SK-N-SH (cell line): ENCODE measurements around the gene SMARCE1. TPM values are rescaled to one million over a fixed set of nuclear protein-coding genes. Genes with fewer than 3 reads are reported as not detected.

Source experiments
- CTCF ChIA-PET: fragments of 300-600, 350-600 bp; formaldehyde crosslinking; extraction: SDS; loops from one replicate; lab custom pipeline; 2021; lab: Yijun Ruan, JAX
- POLR2A ChIA-PET: fragments of 350-600 bp; sonication (Branson Sonifier 250); formaldehyde crosslinking; extraction: SDS; loops from one replicate; lab custom pipeline; 2020; ENCODE audit warnings: antibody characterized with exemption, inconsistent platforms; lab: Yijun Ruan, JAX
- DNase-seq: peaks from one replicate; pipeline ENCODE4 v3.0.0; 2012
- H2AFZ ChIP-seq: fragments of 200-600 bp; sonication (generic); 2 replicates; pipeline ENCODE4 v1.8.1; 2016; ENCODE audit warnings: antibody characterized with exemption, mild to moderate bottlenecking, low read depth
- H3F3A ChIP-seq: fragments of 200-600 bp; sonication (generic); replicated peaks from 2 replicates; pipeline ENCODE3; 2016; ENCODE audit warnings: antibody characterized with exemption, mild to moderate bottlenecking; ENCODE audit not compliant: insufficient read depth
- H3K27ac ChIP-seq, 2 experiments: fragments of 200-500 bp in 1 of 2; fragments of 200-600 bp in 1 of 2; sonication (Bioruptor generic) in 1 of 2; sonication (generic), shearing (Covaris generic) in 1 of 2; 2 replicates each; pipeline versions ENCODE4 v1.5.1 to v1.6.1; 2014 to 2016; ENCODE audit warnings: low read depth in 2 of 2, inconsistent platforms in 1 of 2, low read length in 1 of 2, mild to moderate bottlenecking in 1 of 2, mixed read lengths in 1 of 2
- H3K27me3 ChIP-seq: fragments of 200-600 bp; sonication (generic), shearing (Covaris generic); 2 replicates; pipeline ENCODE4 v1.6.1; 2016; ENCODE audit warnings: mixed run types; ENCODE audit not compliant: insufficient read depth
- H3K36me3 ChIP-seq, 2 experiments: fragments of 200-500 bp in 1 of 2; fragments of 200-600 bp in 1 of 2; sonication (Bioruptor generic) in 1 of 2; sonication (generic) in 1 of 2; replicated peaks in 1 of 2; 2 replicates each; pipeline versions ENCODE3 to v1.5.1; 2014 to 2016; ENCODE audit warnings: low read length in 1 of 2, mild to moderate bottlenecking in 1 of 2; ENCODE audit not compliant: insufficient read depth in 2 of 2, control insufficient read depth in 1 of 2
- H3K4me1 ChIP-seq, 2 experiments: fragments of 200-500 bp in 1 of 2; fragments of 200-600 bp in 1 of 2; sonication (Bioruptor generic) in 1 of 2; sonication (generic), shearing (Covaris generic) in 1 of 2; 2 replicates each; pipeline versions ENCODE4 v1.5.1 to v1.6.1; 2014 to 2016; ENCODE audit warnings: low read depth in 1 of 2, low read length in 1 of 2, mixed run types in 1 of 2; ENCODE audit not compliant: insufficient read depth in 2 of 2, control insufficient read depth in 1 of 2
- H3K4me2 ChIP-seq: fragments of 200-600 bp; sonication (generic), shearing (Covaris generic); 2 replicates; pipeline ENCODE4 v1.6.1; 2017; ENCODE audit warnings: mixed run types
- H3K4me3 ChIP-seq, 2 experiments: fragments of 200-500 bp in 1 of 2; fragments of 200-600 bp in 1 of 2; sonication (Bioruptor generic) in 1 of 2; sonication (generic), shearing (Covaris generic) in 1 of 2; 2 replicates each; pipeline versions ENCODE4 v1.5.1 to v1.8.1; 2014 to 2016; ENCODE audit warnings: low read depth in 2 of 2, inconsistent platforms in 1 of 2, low read length in 1 of 2, mild to moderate bottlenecking in 1 of 2, mixed read lengths in 1 of 2, moderate library complexity in 1 of 2
- H3K79me2 ChIP-seq: fragments of 200-600 bp; sonication (generic); 2 replicates; pipeline ENCODE4 v1.8.1; 2017; ENCODE audit warnings: mild to moderate bottlenecking; ENCODE audit not compliant: insufficient read depth
- H3K9ac ChIP-seq: fragments of 200-600 bp; sonication (generic); 2 replicates; pipeline ENCODE4 v1.6.1; 2017; ENCODE audit warnings: mixed run types
- H3K9me2 ChIP-seq: fragments of 200-600 bp; sonication (generic); 2 replicates; pipeline ENCODE4 v1.6.1; 2017; ENCODE audit warnings: mixed run types
- H3K9me3 ChIP-seq: fragments of 200-600 bp; sonication (generic); 2 replicates; pipeline ENCODE4 v1.6.1; 2017; ENCODE audit warnings: mixed run types, mild to moderate bottlenecking, moderate library complexity
- H4K20me1 ChIP-seq: fragments of 200-600 bp; sonication (generic); 2 replicates; pipeline ENCODE4 v1.6.1; 2017; ENCODE audit warnings: mild to moderate bottlenecking, mixed run types; ENCODE audit not compliant: insufficient read depth
- CHD2 ChIP-seq: fragments of 150-350 bp; IDR thresholded peaks from 2 replicates; pipeline ENCODE4 v1.6.1; 2018; ENCODE audit warnings: low read length; ENCODE audit not compliant: partially characterized antibody
- CTCF ChIP-seq: fragments of 200-600 bp; sonication (generic); IDR thresholded peaks from 2 replicates; pipeline ENCODE4 v1.6.1; 2017; ENCODE audit warnings: antibody characterized with exemption, mild to moderate bottlenecking, moderate library complexity
- EP300 ChIP-seq, 2 experiments: IDR thresholded peaks; 2 replicates each; pipeline versions ENCODE4 v1.4.0 to v1.6.1; 2012; ENCODE audit warnings: borderline replicate concordance in 1 of 2, low read depth in 1 of 2, low read length in 1 of 2
- EZH2phosphoT487 ChIP-seq: fragments of 200-600 bp; sonication (generic); IDR thresholded peaks from 2 replicates; pipeline ENCODE4 v1.6.1; 2017; ENCODE audit warnings: low read depth, mixed run types, mild to moderate bottlenecking, antibody characterized with exemption, moderate library complexity, borderline replicate concordance
- GABPA ChIP-seq: IDR thresholded peaks from 2 replicates; pipeline ENCODE4 v1.4.0; 2012; ENCODE audit warnings: low read depth, mild to moderate bottlenecking
- GATA2 ChIP-seq: sonication (generic); formaldehyde crosslinking; IDR thresholded peaks from 2 replicates; pipeline ENCODE4 v1.5.0; 2020; ENCODE audit warnings: mild to moderate bottlenecking, missing genetic modification reagents
- IRF3 ChIP-seq: fragments of 150-350 bp; IDR thresholded peaks from 2 replicates; pipeline ENCODE4 v1.6.1; 2016; ENCODE audit warnings: mild to moderate bottlenecking, low read depth, low read length
- MAX ChIP-seq: IDR thresholded peaks from 2 replicates; pipeline ENCODE4 v1.4.0; 2012; ENCODE audit warnings: low read depth
- MXI1 ChIP-seq: IDR thresholded peaks from 2 replicates; pipeline ENCODE4 v1.6.1; 2012; ENCODE audit warnings: mild to moderate bottlenecking, low read depth, low read length, improper control_type of control experiment
- NFIC ChIP-seq: IDR thresholded peaks from 2 replicates; pipeline ENCODE4 v1.4.0; 2012; ENCODE audit warnings: borderline replicate concordance
- NRF1 ChIP-seq: IDR thresholded peaks from 2 replicates; pipeline ENCODE4 v1.6.1; 2012; ENCODE audit warnings: low read depth, mild to moderate bottlenecking, low read length
- PBX3 ChIP-seq: IDR thresholded peaks from 2 replicates; pipeline ENCODE4; 2012
- RAD21 ChIP-seq: IDR thresholded peaks from 2 replicates; pipeline ENCODE4 v1.6.1; 2012; ENCODE audit warnings: mild to moderate bottlenecking, low read length
- RXRA ChIP-seq: IDR thresholded peaks from 2 replicates; pipeline ENCODE4 v1.4.0; 2012; ENCODE audit warnings: low read depth, mild to moderate bottlenecking, borderline replicate concordance
- TCF12 ChIP-seq: IDR thresholded peaks from 2 replicates; pipeline ENCODE4 v1.4.0; 2012
- USF1 ChIP-seq: IDR thresholded peaks from 2 replicates; pipeline ENCODE4 v1.4.0; 2012; ENCODE audit warnings: low read depth, borderline replicate concordance
- ZBTB33 ChIP-seq: IDR thresholded peaks from 2 replicates; pipeline ENCODE4 v1.4.0; 2012; ENCODE audit warnings: low read depth, borderline replicate concordance
- WGBS: methylation state at CpG from one replicate; pipeline ENCODE4 v1.1.6; 2017; ENCODE audit warnings: low lambda C conversion rate; 5-methylcytosine and 5-hydroxymethylcytosine counted together
- polyA plus RNA-seq, 3 experiments: library from polyadenylated mRNA; depleted of rRNA; stranded (reverse); fragments of >200 nt; gene quantifications; 2 replicates each; pipeline ENCODE4 v1.2.3, GENCODE V29; 2012

Gene SMARCE1
- polyA plus RNA-seq, 1 of the 3 experiments (the other 2 are of a cell fraction): 45.9 TPM

- no peak for TF ChIP-seq NFIC
- no peak for TF ChIP-seq RAD21
- TF ChIP-seq CHD2: no peak
Observed at GRCh38 chr17:40597156-40597555, 50.5 kb downstream of the SMARCE1 start (continued).

GRCh38 chr17:40596261-40596919 lies 51.2 kb downstream of the SMARCE1 start:
- no peaks in the 10 kb centered on the region for H3K9me2 ChIP-seq
- H3K9ac ChIP-seq: no peak overlapping the region
- no peak overlapping the region for H3K4me2 ChIP-seq
- H3K4me1 ChIP-seq: no peaks in the 10 kb centered on the region
- no peaks in the 10 kb centered on the region for H3K36me3 ChIP-seq
- TF ChIP-seq MAX: peak; percentile 41; the same call in 1 of the 2 replicates
- TF ChIP-seq EZH2phosphoT487: no peak
- TF ChIP-seq CTCF: no peak
- peak; percentile 88 for TF ChIP-seq USF1
- H3K4me3 ChIP-seq: no peak overlapping the region
- H2AFZ ChIP-seq: no peak overlapping the region
- peak; percentile 32 for DNase-seq
- ChIA-PET POLR2A (no interaction called here), CTCF (no interaction called here)
- H3K27ac ChIP-seq: no peak overlapping the region
- no peaks in the 10 kb centered on the region for H3F3A ChIP-seq
- no peaks in the 10 kb centered on the region for H3K79me2 ChIP-seq
- no peaks in the 10 kb centered on the region; the same call in 1 of the 2 replicates for H3K27me3 ChIP-seq
- WGBS: 39% methylated on average over 7 of the region's 7 CpGs
- no peaks in the 10 kb centered on the region for H4K20me1 ChIP-seq
- no peaks in the 10 kb centered on the region for H3K9me3 ChIP-seq

- H3F3A ChIP-seq: no peaks in the 10 kb centered on the region
- H3K27me3 ChIP-seq: peaks cover 8% of the 10 kb centered on the region; the same call in 1 of the 2 replicates
- H4K20me1 ChIP-seq: no peaks in the 10 kb centered on the region
- H2AFZ ChIP-seq: no peak overlapping the region
- CTCF ChIA-PET: interaction anchor here (0.8 to 1.3 kb wide), 3 partner anchors 10 to 31 kb away, joined by 3 to 8 read pairs (median 4); no protein-coding TSS in a partner anchor
- H3K79me2 ChIP-seq: no peaks in the 10 kb centered on the region
- no peak overlapping the region for H3K27ac ChIP-seq
- H3K36me3 ChIP-seq: no peaks in the 10 kb centered on the region
- no peak overlapping the region for H3K9ac ChIP-seq
- POLR2A ChIA-PET: no interaction called here
- no peak for DNase-seq
- H3K4me2 ChIP-seq: no peak overlapping the region
- no peaks in the 10 kb centered on the region for H3K9me2 ChIP-seq
- 43% methylated on average over 3 of the region's 3 CpGs for WGBS
- H3K9me3 ChIP-seq: no peaks in the 10 kb centered on the region
- no peaks in the 10 kb centered on the region for H3K4me1 ChIP-seq
- H3K4me3 ChIP-seq: no peak overlapping the region
- TF ChIP-seq RXRA (no peak), ZBTB33 (no peak), GATA2 (CRISPR knock-in tag) (no peak), EZH2phosphoT487 (no peak), PBX3 (no peak), EP300 (IDR thresholded peaks at IDR 0.05; ENCODE audit: borderline replicate concordance in 1 of 2, low read depth in 1 of 2, low read length in 1 of 2) (no peak), NRF1 (no peak), GABPA (no peak), IRF3 (no peak), TCF12 (no peak), MXI1 (no peak), CHD2 (no peak)
Observed at GRCh38 chr17:40590742-40591141, 56.9 kb downstream of the SMARCE1 start.
